Smooth muscle cell of trachea (primary cell): Measurements from ENCODE around the gene CUL1. TPM values are rescaled to one million over a fixed set of nuclear protein-coding genes. Genes with fewer than 3 reads are reported as not detected.

Source experiments
- total RNA-seq: library from RNA; depleted of rRNA; stranded (reverse); fragments of >200 nt; gene quantifications from 2 replicates; pipeline ENCODE4 v1.2.1, GENCODE V29; 2014

The CUL1 gene
- 44.7 and 50.2 TPM in 2 replicates for total RNA-seq

DNA sequence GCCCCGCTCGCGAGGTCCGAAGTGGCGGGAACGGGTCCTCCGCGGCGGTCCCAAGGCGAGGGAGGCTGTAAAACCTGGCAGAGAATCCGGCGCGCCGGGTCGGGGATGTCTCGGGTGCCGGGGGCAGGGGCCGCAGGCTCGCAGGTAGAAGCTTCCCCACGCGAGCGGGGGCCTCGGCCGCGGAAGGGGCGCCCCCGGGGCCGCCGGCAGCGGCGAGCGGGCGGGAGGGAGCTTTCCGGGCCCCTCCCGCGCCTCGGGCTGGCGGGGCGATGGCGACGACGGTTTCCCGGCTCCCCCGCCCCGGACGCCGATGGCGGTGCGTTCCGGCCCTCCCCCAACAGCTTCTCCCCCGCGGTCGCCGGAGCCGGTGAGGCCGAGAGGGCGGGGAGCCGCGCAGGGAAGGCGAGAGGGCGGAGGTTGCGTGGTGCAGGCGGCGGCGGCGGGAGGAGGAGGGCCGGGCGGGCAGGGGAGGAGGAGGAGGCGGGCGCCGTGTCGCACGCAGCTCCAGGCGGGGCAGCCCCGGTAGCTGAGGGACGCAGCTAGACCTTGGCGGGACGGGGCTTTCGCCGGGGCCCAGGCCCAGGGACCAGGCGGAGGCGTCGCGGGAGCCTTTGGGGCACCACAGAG is at the start of gene CUL1:
TSS of gene CUL1 (plus strand) at position 507 of the 627 bp plus-strand sequence. CDS start 31,220 bp downstream, outside the sequence.

Other genes with a start within 250 kb of the CUL1 start
- not detected in 2 replicates for gene C7orf33, start 108.1 kb upstream of the CUL1 start, total RNA-seq
- gene EZH2, start 185.4 kb downstream of the CUL1 start, total RNA-seq: 4.3 and 16.6 TPM in 2 replicates